GOT3 (cell line): ENCODE data around the gene AJUBA.
"Not testable (repeated sequence)": the region's sequence is repeated elsewhere in the genome, so short reads cannot be mapped to it uniquely, and the experiment has no call there.

Experiments used
- DNase-seq: peaks from one replicate; lab custom pipeline; 2025; ENCODE audit warnings: mixed read lengths; lab: John Stamatoyannopoulos, UW

Gene AJUBA

GRCh38 chr14:22982477-22983245 lies at the start of gene AJUBA:
AJUBA (minus strand) TSS chr14:22982551; CDS start chr14:22982266, 285 bp downstream.
- DNase-seq: peak; percentile 42

GRCh38 chr14:23030936-23031335 lies 48.6 kb upstream of the AJUBA start:
- DNase-seq: no peak

- no peak for DNase-seq
These were observed 46.4 kb upstream of the AJUBA start for GRCh38 chr14:23028799-23029198.

GRCh38 chr14:23025151-23025814 lies 42.9 kb upstream of the AJUBA start:
- DNase-seq: no peak

- DNase-seq: no peak
These were observed 42.3 kb upstream of the AJUBA start for GRCh38 chr14:23024612-23025075.

GRCh38 chr14:23023795-23024152 lies 41.4 kb upstream of the AJUBA start:
- no peak for DNase-seq

GRCh38 chr14:23023022-23023794 lies 40.9 kb upstream of the AJUBA start:
- no peak for DNase-seq

GRCh38 chr14:23021889-23022442 lies 39.6 kb upstream of the AJUBA start:
- DNase-seq: no peak

- no peak for DNase-seq
These were observed 39.1 kb upstream of the AJUBA start for GRCh38 chr14:23021434-23021833.

- DNase-seq: no peak
These were observed 38.1 kb upstream of the AJUBA start for GRCh38 chr14:23020143-23021128.

- DNase-seq: no peak
These were observed 35.8 kb upstream of the AJUBA start for GRCh38 chr14:23018107-23018506.

GRCh38 chr14:23017091-23017490 lies 34.7 kb upstream of the AJUBA start:
- no peak for DNase-seq

GRCh38 chr14:23015618-23016017 lies 33.3 kb upstream of the AJUBA start:
- DNase-seq: no peak

GRCh38 chr14:23013749-23014054 lies 31.4 kb upstream of the AJUBA start:
- not testable (repeated sequence) for DNase-seq

GRCh38 chr14:23013054-23013748 lies 30.9 kb upstream of the AJUBA start:
- no peak for DNase-seq

- DNase-seq: no peak
These were observed 27.8 kb upstream of the AJUBA start, which contains the start of gene C14orf93 for GRCh38 chr14:23009939-23010726. C14orf93 (minus strand) TSS chr14:23010143; CDS start chr14:22999023, 11,120 bp downstream.

GRCh38 chr14:23009483-23009938 lies 27.2 kb upstream of the AJUBA start:
- no peak for DNase-seq

- DNase-seq: no peak
These were observed 26.5 kb upstream of the AJUBA start for GRCh38 chr14:23008831-23009230.

- peak; percentile 58 for DNase-seq
These were observed 24.4 kb upstream of the AJUBA start for GRCh38 chr14:23006544-23007419.
